ENCODE results near the gene MARCHF2.

Gene MARCHF2

DNA sequence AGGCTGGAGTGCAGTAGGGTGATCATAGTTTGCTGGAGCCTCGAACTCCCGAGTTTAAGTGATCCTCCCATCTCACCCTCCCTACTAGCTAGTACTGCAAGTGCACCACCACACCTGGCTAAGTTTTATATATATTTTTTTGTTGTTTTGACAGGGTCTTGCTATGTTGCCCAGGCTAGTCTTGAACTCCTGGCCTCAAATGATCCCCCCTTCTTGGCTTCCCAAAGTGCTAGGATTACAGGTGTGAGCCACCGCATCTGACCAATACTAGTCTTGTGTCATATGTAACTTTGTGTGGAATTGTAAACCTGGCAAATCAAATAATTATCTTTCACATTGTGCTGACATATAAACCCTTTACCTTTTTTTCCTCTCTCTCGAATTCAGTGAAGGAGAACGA, 41.9 kb downstream of the MARCHF2 start:
- no peak for FAIRE-seq

DNA sequence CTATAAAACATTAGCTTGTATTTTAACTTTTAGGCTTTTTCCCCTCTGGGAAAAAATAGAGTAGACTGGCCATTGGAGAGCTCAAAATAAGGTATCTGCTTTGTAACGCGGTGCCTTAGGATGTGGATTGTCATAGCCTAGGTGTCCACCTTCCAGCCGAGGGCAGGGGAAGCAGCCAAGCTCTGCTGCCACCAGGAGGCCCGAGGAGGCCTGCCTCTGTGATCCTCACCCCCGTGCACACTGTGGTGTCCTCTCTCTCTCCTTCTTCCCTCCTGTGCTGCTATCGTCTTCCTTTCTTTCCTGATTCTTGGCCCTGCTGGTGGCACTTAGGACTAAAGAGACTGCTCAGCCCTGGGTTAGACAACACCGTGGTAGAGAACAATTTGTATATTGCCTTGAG, 43.0 kb downstream of the MARCHF2 start:
- FAIRE-seq, result no peak

DNA sequence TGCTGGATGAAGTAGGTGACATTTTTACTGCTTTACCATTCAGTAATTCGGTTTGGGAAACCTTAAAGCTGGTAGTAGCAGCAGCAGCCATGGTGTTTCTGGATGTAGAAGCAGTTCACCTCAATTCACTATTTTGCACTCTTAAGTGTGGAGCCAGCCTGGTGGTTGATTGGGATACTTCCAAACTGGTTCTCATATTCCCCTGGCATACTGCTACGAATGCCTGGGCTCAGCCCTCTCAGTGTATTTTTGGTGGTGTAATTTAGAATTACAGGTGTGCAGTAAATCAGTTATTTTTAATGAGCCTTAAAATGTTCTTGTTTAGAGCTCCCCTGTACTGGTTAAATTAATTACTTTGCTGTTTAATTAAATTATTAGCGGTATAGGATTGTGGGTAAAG, 44.1 kb downstream of the MARCHF2 start:
- no peak for FAIRE-seq

DNA sequence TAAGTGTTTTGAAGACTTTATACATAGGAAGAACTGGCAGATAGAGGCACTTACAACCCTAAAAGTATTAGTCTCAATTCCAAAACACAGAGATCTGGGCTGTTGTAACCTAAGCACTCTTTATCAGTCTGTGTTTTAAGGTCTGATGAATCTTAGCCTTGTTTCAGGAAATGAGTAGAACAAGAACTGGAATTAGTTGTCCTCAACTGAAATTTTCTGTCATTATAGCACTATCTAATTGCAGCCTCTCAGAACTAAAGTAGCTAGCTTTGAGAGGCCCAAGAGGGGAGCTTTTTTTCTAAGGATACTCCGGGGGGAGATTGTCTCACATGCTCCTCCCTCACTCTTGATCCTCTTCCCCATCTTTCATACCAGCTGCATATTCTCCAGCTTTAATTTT, 44.7 kb downstream of the MARCHF2 start:
- no peak for FAIRE-seq

DNA sequence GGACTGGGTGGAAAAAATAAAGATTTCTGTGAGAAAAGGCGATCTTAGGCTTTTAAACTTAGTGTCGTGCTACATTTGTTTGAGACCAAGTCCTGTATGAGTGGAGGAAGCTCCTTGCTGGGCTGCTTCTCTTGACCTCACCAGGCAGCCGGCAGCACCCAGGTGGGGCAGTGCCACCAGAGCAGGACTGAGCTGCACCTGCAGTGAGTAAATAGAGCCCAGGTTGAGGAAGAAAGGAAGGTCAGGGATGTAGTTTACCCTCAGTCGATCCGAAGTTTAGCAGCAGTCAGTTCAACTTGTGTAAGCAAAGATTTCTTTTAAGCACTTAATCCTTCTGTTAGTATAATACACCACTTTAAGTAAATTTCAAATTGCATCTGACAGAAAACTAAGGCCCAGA, 45.3 kb downstream of the MARCHF2 start:
- FAIRE-seq, result no peak

DNA sequence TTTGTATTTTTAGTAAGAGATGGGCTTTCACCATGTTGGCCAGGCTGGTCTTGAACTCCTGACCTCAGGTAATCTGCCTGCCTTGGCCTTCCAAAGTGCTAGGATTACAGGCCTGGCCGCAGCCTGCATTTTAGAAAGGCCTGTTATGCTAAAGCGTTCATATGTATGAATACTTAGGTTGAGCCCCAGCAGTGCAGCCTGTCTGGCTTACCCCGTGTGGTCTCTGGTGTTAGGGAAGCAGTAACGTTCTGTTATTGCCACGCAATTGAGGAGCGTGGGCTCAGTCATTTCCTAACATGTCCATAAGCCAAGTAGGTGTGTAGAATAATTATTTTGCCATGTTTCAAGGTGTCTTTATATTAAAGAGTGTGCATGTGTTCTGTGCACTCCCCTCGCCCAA, 46.0 kb downstream of the MARCHF2 start:
- FAIRE-seq, result no peak

DNA sequence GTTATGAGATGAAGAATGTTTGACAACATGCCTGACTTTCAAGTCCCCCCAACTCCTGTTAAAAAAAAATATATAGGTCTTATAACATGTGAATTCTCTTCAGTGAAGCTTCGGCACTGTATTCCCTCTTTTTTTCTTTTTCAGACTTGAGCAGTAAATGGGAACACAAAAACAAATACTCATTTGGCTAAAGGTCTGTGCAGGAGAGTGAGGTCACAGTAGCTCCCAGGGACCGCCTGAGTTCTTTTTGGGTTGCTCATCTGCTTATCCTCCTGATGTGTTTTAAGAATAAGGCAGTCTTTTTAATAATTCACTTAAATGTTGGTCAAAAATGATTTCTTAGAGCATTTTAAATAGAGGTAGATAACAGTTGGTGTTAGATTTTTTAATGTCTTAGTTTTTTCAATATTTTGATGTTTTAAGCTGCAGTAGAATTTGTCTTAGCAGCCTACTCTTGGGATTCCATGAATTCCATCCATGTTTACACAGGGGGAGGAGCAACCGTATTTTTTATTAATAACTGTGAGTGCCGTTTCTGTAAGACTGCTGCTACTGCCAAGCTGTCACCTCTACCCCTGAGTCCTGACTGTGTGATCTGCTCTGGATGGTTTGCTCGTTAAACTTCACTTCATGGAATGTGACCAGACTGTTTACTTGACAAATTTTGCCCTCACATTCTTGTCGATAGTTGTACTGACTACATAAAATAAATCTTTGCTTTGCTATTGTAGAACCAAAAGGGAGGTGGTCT, 46.6 kb downstream of the MARCHF2 start:
- no peak for FAIRE-seq

DNA sequence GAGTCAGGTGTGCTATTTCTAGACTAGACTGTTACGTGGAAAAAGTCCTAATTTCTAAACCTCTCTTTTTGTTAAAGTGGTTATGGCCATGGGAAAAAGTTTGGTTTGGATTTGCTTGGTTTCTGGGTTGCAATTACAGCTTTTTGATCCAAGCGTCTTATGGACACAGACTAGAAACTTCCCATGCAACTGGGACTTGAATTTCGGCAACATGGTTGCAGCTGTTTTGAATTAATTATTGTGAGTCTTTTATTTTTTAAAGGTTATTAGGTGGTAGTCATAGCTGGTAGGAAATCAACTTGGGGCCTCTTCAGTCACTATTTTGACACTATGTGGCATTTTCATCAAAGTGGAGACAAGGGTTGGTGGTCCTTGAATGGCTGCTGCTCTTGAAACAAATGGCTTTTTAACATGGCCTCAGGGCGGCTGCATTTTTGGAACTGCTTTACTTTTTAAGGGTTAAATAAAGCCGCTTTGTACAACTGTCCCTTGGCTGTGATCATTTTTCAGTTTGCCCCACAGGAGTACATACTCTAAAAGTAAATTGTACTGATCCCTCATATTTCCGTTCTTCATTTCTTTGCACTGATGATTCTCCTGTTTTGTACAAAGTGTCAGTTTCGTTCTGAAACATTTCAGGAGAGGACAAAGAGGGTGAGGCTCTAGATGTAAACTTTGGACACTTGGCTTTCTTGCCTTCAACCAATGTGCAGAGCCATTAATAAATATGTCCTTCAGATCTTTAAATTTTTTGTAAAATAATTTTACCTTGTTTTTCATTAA, 47.6 kb downstream of the MARCHF2 start:
- no peak for FAIRE-seq

DNA sequence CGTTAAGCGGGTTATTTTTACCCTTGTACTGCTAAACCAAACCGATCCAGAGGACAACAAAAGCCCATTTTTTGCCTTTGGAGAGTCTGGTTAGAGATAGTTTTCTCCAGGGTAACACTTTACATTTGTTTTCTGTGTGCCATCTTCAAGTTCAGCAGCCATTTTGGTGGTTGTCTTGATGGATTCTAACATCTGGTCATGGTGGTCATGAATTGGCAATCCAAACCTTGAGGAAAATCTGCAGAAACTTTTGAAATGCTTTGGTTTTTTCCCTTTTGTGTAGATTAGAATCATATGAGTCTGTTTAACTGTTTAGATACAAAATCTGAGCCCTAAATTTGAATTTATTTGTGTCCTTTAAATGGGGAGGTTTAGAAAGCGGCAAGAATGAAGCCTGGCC, 48.3 kb downstream of the MARCHF2 start:
- FAIRE-seq, result no peak

DNA sequence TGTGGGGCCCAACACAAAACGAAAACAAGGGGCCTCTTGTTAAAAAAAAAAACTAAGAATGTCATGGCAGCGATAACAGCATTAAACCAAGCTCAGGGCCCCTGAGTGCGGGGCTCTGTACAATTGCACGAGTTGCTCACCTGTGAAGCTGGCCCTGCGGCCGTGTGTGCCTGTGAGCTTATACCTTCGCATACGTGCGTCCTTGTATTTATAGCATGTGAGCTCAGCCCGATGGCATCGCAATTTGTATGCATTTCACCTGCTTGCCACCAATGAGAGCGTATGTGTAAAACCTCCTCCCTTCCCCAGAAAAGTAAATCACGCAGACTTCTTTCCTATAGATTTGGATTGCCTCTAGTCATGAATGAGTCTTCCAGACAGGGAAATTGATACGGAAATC, 48.8 kb downstream of the MARCHF2 start:
- no peak for FAIRE-seq

DNA sequence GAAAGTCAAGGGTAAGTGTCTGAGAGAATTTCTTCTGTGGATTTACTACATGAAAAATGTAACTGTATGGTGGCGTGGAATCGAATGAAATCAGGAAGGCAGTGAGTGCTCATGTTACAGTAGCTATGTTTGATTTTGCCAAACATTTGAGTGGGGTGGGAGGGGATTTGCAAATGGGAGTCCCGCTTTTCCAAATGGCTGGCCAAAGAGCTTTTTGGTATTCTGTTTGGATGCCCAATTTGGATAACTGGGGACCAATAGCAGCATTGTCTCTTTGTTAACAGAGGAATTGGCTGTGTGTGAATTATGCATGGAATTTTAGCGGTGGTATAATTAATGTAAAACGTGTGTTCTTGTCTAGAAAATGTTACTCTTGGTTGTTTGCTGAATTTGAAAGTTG, 49.5 kb downstream of the MARCHF2 start:
- FAIRE-seq, result no peak

DNA sequence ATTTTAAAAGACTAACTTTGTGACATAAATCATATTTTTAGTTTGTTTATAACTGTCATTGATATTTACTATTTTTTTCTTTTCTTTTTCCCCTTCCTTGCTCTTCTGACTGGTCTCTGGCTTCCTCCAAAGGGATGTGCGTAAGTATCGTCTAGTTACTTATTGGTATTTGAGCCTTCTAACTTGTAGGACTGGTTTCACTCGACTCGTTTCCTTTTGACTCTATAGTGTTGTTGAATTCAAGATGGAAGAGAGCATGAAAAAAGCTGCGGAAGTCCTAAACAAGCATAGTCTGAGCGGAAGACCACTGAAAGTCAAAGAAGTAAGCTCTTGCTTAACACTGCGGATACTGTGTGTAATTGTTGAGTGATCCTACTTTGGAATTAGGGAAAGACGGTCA, 50.3 kb downstream of the MARCHF2 start:
- FAIRE-seq, result no peak

DNA sequence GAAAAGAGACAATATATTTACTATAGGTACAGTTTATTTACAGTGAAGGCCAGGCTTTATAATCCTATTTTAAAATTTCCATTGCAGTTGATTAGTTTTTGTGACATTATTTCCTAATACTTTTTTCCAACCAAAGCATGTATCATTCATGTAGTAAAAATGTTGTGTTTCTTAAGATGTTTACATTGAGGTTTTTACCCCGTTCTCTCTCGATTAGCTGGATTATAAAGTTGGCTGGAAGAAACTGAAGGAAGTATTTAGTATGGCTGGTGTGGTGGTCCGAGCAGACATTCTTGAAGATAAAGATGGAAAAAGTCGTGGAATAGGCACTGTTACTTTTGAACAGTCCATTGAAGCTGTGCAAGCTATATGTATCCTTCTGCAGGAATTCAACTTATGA, 52.9 kb downstream of the MARCHF2 start:
- no peak for FAIRE-seq

DNA sequence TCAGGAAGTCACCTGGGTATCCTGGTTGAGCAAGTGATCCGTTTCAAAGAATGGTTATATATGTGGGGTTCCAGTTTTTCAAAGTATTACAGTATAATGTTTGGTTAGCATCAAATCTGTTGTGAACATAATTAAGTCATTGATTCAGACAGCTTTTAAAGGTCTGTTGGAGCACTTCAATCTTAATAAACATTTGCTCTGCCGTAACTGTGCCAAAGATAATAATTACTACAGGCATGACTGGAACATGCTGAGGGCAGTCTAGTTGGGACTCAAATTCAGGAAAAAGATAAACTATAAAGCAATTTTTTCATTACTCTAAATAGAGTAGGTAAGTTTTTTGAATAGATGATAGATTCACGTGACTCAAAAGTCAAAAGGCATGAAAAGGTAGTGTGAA, 55.0 kb downstream of the MARCHF2 start:
- FAIRE-seq, result no peak

DNA sequence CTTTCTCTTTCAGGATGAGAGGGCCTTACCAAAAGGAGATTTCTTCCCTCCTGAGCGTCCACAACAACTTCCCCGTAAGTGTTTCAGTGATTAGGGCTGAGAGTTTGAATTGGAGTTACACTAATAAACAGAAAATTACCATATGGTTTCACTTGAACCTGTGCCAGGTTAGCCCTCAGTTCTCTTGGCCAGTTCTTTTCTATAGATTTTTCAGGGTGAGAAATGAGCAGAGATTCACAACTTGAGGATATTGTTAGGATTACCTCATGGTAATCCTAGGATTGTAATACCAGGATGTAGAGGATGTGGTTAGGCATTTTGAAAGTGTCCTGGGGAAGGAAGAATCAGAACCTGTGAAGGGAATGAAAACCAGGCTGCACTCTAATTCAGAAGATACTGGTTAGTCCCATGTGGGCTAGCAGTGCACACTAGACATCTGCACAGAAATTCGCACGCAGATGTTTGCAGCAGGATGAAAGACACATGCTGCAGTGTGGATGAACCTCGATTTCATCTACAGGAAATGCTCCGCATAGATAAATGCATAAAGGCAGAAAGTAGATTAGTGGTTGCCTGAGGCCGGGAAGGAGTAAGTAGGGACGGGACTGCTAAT, 55.8 kb downstream of the MARCHF2 start:
- no peak for FAIRE-seq

DNA sequence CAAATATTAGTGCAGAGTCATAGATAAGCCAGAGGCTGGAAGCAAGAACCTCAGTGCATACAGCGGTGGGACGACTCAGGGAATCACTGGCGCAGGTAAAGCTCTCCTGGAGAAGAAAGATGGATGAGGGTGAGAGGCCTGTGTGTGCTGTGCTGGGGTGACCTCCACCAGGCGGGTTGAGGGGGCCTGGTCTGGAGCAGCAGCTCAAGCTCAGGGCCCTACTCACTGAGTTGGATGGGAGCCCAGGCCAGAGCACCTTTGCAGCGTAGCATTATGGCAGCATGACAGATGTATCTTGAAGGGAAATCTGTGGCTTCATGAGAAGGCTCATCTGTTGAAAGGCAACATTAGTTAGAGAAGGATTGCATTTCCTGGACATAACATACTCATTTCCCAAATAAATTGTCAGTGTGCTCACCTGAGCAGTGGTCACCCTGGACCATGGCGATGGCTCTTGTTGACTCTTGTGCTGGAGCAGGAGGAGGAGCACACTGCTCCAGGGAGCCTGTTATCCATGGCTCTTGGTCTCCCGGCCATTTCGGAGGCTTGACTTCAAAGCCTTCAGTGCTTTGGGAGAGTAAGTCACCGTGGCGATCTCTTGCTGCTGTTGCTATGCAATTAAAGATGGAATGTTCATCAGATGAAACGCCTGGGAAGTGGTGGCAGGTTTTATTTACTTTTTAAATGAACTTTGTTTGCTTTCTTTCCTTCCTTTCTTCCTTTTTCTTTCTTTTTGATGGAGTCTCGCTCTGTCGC, 56.7 kb downstream of the MARCHF2 start:
- no peak for FAIRE-seq

DNA sequence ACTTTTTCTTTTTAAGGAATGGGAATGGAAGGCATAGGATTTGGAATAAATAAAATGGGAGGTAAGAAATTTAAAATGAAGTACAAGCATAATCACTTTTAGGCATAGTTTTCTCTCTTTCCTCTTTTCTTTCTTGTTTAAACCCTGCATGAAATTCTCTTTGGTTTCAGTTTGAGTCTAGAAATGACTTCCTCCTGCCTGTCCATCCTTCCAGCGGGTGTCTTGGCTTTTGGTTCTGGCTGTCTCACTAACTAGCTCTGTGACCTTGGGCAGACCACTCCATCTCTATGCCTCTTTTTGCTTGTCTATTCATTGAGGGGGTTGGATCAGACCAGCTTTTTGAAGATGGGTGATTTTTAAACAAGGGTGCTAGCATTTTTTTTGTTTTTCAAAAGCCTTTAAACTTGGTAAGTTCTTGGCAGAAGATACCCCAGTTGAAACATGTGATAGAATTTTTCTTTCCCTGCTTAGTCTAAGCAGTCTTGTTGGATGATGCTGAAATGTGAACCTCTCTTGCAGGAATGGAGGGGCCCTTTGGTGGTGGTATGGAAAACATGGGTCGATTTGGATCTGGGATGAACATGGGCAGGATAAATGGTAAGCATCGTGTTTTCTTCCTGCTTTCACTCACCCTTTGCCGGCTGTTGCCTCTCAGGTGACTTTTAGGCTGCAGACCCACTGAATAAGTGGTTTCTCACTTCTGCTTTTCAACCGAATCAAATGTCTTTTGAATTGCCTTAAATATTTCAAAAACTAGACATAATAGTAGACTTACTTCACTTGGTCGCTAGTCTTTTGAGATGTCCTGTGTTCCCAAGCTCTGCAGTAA, 60.8 kb downstream of the MARCHF2 start:
- no peak for FAIRE-seq

DNA sequence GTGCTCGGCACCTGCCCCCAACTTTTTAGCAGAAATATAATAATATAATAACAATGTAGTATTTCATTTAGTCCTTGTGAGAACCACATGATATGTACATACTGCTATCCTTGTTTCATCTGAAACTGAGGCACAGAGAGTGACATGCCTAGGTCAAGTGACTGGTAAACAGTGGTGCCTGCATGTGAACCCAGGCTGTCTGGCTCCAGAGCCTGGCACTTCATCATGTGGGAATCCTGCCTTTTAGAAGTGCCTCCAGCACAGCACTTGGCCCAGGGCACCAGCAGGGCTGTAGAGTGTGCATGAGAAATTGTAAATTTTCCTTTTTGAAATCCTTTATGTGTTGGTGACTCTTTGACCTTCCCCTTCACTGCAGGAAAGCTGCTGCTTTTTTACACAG, 61.9 kb downstream of the MARCHF2 start:
- FAIRE-seq, result no peak

DNA sequence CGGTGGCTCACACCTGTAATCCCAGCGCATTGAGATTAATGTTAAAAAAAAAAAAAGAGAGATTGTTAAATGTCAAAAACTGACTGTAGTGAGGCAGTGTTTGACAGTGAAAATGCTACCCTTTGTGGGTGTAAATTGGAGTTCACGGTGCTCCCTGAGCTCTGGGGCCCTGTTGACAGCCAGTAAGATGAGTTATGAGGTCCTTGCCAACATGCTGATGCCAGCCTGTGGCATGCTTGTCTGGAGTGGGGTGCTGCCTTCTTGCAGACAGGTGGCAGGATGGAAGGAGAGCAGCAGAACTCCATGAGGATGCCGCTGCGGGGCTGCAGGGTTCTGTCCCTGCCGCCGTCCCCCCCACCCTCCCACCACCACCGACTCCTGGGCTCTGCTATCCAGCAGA, 63.4 kb downstream of the MARCHF2 start:
- FAIRE-seq, result no peak

DNA sequence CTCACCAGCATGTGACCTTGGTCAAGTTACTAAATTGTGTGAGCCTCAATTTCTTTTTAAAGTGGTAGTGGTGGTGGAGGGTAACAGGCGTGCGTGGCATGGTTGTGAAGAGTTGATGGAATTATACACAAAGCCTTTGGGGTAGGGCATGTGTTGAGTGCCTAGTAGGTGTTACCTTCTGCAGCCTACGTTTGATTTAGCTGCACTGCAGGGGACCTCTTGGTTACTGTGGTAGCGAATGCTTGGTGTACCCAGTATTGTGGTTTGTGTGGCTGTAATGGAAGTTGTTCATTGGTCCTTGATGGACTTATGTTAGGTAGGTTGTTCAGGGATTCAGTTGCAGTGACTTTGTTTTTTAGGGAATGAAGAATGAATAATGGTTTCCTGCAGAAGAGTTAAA, 64.8 kb downstream of the MARCHF2 start:
- FAIRE-seq, result no peak

DNA sequence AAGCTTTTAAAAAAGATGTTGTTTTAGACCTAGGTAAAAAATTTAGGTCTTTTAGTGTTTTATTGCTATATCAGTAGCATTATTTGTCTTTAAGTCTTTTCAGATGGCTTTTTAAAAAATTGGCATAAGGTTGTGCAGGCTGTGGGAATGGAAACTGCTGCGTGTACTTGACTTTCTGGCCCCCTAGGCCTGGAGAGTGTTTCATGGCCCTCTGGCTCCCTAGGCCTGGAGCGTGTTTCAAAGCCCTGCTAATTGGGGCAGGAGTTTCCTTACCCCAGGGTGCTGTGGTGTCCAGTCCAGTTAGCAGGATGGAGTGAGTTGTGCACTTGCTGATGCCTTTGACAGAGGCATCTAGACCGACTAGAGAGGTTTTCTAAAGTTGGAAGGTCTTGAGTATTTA, 65.5 kb downstream of the MARCHF2 start:
- FAIRE-seq, result no peak

DNA sequence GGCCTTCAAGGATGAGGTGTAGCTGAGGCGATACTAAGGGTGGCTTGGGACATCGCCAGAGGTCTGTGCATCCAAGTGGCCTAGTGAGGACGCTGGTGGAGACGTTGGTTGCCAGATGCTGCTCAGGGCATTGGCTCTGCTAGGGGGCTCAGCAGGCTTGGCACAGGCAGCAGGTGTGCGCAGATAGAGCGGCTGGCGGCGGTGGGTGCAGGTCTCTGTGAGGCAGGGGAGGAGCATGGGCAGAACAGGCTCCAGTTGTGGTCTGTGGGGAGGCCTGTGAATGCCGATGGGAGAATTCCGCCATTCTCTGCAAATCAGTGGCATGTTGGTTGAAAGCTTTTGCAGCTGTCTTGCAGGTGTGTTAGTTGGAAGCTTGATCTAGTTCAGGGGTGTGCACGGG, 68.1 kb downstream of the MARCHF2 start:
- FAIRE-seq, result no peak

DNA sequence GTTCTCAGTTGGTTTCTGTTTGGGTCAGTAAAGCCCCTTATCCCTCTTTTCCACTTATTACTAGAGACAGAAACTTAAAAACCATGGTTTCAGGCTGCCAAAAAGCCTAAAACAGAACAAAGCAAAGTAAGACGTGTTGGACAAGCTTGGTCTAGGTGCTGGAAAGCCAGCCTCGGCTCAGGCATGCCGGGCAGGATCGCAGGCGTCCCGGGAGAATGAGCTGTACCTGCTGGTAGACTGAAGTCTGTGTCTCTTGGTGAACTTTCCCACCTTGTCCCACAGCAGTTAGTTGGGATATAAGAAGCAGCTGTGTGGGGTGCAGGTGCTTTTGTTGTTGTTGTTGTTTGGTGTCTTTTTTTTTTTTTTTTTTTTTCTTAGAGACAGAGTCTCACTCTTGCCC, 68.5 kb downstream of the MARCHF2 start:
- no peak for FAIRE-seq
